EH (cell line): ENCODE data around the gene TAF6L.
A peak's percentile ranks its signal among the peaks of the same experiment; 100 is the strongest.
"Not testable (repeated sequence)": the region's sequence is repeated elsewhere in the genome, so short reads cannot be mapped to it uniquely, and the experiment has no call there.

ENCODE experiments used
- DNase-seq: peaks from one replicate; pipeline ENCODE4 v3.0.0-alpha.2; 2015; ENCODE audit warnings: low read depth

TAF6L gene

GRCh38 chr11:62805076-62805892 is 34.1 kb downstream of the TAF6L start, which contains the start of gene NXF1:
Gene NXF1, minus strand, starts transcription at chr11:62805440. Its CDS starts 84 bp downstream, at chr11:62805356.
- peak; percentile 91 for DNase-seq

GRCh38 chr11:62805961-62806441 is 34.8 kb downstream of the TAF6L start:
- peak; percentile 11 for DNase-seq

GRCh38 chr11:62806611-62807121 is 35.5 kb downstream of the TAF6L start:
- DNase-seq: peak; percentile 39

GRCh38 chr11:62810748-62811147 is 39.6 kb downstream of the TAF6L start:
- no peak for DNase-seq

- DNase-seq: no peak
These were observed 40.5 kb downstream of the TAF6L start for GRCh38 chr11:62811659-62812058.

GRCh38 chr11:62816557-62816956 is 45.4 kb downstream of the TAF6L start:
- no peak for DNase-seq

GRCh38 chr11:62817129-62817528 is 45.9 kb downstream of the TAF6L start:
- no peak for DNase-seq

- no peak for DNase-seq
These were observed 52.5 kb downstream of the TAF6L start for GRCh38 chr11:62823677-62824076.

- DNase-seq: not testable (repeated sequence)
These were observed 56.9 kb downstream of the TAF6L start for GRCh38 chr11:62828130-62828529.

GRCh38 chr11:62830904-62831519 is 59.8 kb downstream of the TAF6L start:
- no peak for DNase-seq

GRCh38 chr11:62831520-62832335 is 60.5 kb downstream of the TAF6L start, which contains the start of gene STX5:
Gene STX5, minus strand, starts transcription at chr11:62832051. Its CDS starts 808 bp downstream, at chr11:62831243.
- DNase-seq: peak; percentile 98

GRCh38 chr11:62832336-62833234 is 61.4 kb downstream of the TAF6L start, which contains the start of gene TEX54:
Gene TEX54, minus strand, starts transcription at chr11:62832841.
- DNase-seq: peak; percentile 45

GRCh38 chr11:62835336-62835735 is 64.1 kb downstream of the TAF6L start:
- DNase-seq: no peak
